ENCODE data around the gene GUCA1C.

The GUCA1C gene

GRCh38 chr3:108970561-108970960 lies 16.9 kb upstream of the GUCA1C start:
- Histone ChIP-seq H3K4me3 (no peak overlapping the region), H3K27ac (no peak overlapping the region)
- no peak for TF ChIP-seq CTCF (IDR thresholded peaks at IDR 0.05)
- DNase-seq (ENCODE audit: low spot score) = no peak

- Histone ChIP-seq H3K4me3 (no peak overlapping the region), H3K27ac (no peak overlapping the region)
- DNase-seq (ENCODE audit: low spot score) = no peak
- no peak for TF ChIP-seq CTCF (IDR thresholded peaks at IDR 0.05)
Measured at GRCh38 chr3:108966773-108967172, 13.1 kb upstream of the GUCA1C start.

- H3K27ac ChIP-seq = no peak overlapping the region
- DNase-seq (ENCODE audit: low spot score) = no peak
- H3K4me3 ChIP-seq = no peak overlapping the region
- TF ChIP-seq CTCF (IDR thresholded peaks at IDR 0.05) = no peak
Measured at GRCh38 chr3:108959017-108959416, 5.3 kb upstream of the GUCA1C start.

- H3K4me3 ChIP-seq = no peak overlapping the region
- no peak for TF ChIP-seq CTCF (IDR thresholded peaks at IDR 0.05)
Measured at GRCh38 chr3:108953210-108953609, 469 bp downstream of the GUCA1C start.

GRCh38 chr3:108951820-108952501 lies 1.7 kb downstream of the GUCA1C start:
- Histone ChIP-seq H3K27ac (no peak overlapping the region), H3K4me3 (no peak overlapping the region)
- DNase-seq (ENCODE audit: low spot score) = no peak
- no peak for TF ChIP-seq CTCF (IDR thresholded peaks at IDR 0.05)

More at GRCh38 chr3:108953210-108953609, 469 bp downstream of the GUCA1C start:
- DNase-seq (ENCODE audit: low spot score) = no peak
- no peak overlapping the region for H3K27ac ChIP-seq

- no peak for DNase-seq (ENCODE audit: low spot score)
- no peak overlapping the region for H3K4me3 ChIP-seq
- no peak overlapping the region for H3K27ac ChIP-seq
- no peak for TF ChIP-seq CTCF (IDR thresholded peaks at IDR 0.05)
Measured at GRCh38 chr3:108947855-108948254, 5.8 kb downstream of the GUCA1C start.
